Cardiac fibroblast (primary cell): ENCODE results near the gene ELOF1.

Source experiments
- DNase-seq, 2 donors: peaks; one replicate each; pipeline versions ENCODE4 v3.0.0 to v3.0.0-alpha.2; 2010; ENCODE audit warnings: low read depth in 2 of 2
- H3K4me3 ChIP-seq, 2 donors: replicated peaks in 1 of 2; 1 replicate in 1 of 2; 2 replicates in 1 of 2; pipeline ENCODE4 v1.5.1; 2011; ENCODE audit warnings: low read depth in 2 of 2, low read length in 2 of 2, mild to moderate bottlenecking in 2 of 2, moderate library complexity in 1 of 2
- TF ChIP-seq, protein P1 (sequence below): IDR thresholded peaks from one replicate; pipeline ENCODE4 v1.5.1; 2011; ENCODE audit warnings: low read depth, mild to moderate bottlenecking, low read length, inconsistent platforms

The ELOF1 gene

DNA sequence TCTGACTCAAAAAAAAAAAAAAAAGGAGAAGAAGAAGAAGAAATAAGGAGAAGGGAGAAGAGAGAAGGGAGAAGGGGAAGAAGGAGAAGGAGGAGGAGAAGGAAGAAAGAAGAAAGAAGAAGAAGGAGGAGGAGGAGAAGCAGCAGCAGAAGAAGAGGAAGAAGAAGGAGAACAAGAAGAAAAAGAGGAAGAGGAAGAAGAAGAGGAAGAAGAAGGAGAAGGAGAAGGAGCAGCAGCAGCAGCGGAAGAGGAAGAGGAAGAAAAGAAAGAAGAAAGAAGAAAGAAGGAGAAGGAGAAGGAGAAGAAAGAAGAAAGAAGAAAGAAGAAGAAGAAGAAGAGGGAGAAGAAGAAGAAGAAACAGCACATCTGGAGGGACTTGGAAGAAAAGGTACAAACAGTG, 24.5 kb downstream of the ELOF1 start:
- H3K4me3 ChIP-seq: no peak overlapping the region
- TF ChIP-seq, protein P1, sequence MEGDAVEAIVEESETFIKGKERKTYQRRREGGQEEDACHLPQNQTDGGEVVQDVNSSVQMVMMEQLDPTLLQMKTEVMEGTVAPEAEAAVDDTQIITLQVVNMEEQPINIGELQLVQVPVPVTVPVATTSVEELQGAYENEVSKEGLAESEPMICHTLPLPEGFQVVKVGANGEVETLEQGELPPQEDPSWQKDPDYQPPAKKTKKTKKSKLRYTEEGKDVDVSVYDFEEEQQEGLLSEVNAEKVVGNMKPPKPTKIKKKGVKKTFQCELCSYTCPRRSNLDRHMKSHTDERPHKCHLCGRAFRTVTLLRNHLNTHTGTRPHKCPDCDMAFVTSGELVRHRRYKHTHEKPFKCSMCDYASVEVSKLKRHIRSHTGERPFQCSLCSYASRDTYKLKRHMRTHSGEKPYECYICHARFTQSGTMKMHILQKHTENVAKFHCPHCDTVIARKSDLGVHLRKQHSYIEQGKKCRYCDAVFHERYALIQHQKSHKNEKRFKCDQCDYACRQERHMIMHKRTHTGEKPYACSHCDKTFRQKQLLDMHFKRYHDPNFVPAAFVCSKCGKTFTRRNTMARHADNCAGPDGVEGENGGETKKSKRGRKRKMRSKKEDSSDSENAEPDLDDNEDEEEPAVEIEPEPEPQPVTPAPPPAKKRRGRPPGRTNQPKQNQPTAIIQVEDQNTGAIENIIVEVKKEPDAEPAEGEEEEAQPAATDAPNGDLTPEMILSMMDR: no peak
- no peak for DNase-seq

DNA sequence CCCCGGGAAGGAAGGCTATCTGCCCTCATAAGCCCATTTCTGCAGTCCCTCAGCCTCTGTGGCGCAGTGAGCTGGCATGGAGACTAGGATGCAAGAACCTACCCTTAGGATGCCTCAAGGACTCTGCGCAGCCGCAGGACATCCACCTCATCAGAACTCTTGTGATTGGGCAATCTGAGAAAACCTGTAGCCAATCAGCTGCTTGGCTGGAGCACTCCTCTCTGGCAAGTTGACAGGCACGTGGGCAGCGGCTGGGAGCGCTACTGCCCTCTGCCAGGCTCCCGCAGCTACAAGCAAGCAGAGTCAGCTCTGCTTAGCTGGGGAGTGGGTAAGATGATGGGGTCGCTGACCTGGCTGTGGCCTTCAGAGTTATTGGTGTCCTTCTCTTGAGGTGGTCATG, 28.6 kb downstream of the ELOF1 start:
- peak; percentile 88 to 90 for DNase-seq
- TF ChIP-seq, protein P1: peak; percentile 34
- no peak overlapping the region for H3K4me3 ChIP-seq

DNA sequence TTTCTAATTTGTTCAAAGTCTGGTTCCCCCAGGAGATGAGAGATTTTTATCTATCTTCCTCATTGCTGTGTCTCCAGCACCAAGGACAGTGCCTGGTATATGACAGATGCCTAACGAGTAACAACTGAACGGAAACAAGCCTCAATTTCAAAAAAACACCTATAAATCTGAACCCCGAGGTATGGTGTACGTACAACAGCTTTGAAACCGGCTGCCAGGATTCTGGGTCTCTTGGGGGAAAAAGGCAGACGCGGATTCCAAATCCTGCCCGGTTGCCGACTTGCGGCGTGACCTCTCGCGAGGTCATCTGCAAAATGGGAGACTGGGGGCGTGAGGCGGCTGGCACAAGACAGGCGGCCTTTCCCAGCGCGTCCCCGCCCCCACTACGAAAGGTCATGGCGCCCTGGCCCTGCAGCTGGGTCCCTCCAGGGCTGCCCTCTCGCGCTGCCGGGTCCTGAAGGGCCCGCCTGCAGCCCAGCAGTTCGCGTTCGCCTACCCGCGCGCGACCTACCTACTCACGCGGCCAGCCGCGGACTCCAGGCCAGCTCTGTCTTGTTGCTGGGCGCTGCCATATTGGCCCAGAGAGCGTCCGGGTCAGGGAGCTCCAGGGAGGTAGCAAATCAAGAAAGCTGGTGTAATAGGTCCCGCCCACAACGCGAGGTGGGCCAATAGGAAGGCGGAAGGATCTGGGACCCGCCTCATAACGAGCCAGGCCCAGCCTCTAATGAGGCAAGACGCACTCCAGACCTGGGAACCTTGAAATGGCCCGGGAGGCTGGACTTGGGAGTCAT, 30.3 kb downstream of the ELOF1 start, which contains the start of gene ECSIT:
TSS of gene ECSIT (minus strand) at position 584 of the 791 bp plus-strand sequence. CDS start 9,964 bp downstream, outside the sequence.
- peak; percentile 99 for DNase-seq
- H3K4me3 ChIP-seq: peak within 1 kb of the TSS; percentile 86 to 91
- TF ChIP-seq, protein P1: no peak

DNA sequence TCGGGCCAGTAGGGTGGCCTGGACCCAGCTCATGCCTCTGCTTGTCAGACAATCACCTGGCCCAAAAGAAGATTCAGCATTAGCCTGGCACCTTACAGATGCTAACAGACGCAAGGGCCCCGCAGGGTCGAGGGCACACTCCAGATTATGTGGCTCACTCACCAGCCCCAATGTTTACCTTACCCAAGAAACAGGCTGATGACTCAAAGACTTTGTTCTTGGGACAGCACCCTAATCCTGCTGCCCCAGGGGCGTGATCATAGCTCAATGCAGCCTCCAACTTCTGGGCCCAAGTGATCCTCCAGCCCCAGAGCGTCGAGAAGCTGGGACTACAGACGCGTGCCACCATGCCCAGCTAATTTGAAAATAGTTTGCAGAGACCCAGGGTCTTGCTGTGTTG, 39.9 kb downstream of the ELOF1 start:
- H3K4me3 ChIP-seq: no peak overlapping the region
- TF ChIP-seq, protein P1: no peak
- DNase-seq: no peak

DNA sequence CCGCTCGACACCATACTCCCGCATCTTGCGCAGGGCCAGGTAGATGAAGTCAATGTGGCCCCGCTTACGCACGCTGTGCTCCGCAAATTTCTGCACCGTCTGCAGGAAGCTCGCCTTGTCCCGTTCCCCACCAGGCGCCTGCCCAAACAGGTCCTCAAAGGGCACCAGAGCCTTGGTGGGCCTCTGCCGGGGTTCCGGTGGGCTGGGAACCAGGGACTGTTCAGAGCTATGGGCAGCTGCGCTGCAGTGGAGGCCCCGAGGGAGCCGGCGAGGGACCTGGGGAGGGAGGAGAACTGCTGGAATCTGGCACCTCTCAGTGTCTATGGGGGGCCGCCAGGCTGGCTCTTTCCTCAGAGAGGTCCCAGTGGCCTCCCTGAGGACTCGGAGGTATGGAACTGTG, 45.1 kb downstream of the ELOF1 start:
- H3K4me3 ChIP-seq: no peak overlapping the region
- no peak for DNase-seq
- TF ChIP-seq, protein P1: no peak

DNA sequence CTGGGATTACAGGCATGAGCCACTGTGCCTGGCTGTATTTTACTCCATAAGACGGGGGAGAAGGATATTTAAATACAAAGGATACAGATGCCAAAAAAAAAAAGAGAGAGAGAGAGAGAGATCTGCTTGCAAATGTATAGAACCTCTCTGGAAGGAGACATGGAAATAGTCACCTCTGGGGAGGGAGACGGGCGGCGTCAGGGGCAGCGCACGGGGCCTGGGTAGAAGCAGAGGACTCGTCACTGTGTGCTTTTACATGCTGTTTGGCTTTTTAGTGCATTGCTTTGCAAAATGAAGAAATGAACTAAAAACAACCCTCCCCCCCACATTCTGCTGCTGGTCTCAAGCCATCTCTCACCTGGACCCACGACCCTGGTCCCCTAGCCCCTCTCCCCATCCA, 48.6 kb downstream of the ELOF1 start:
- TF ChIP-seq, protein P1: no peak
- H3K4me3 ChIP-seq: no peak overlapping the region
- no peak for DNase-seq
